ENCODE measurements around the gene ERCC3. TPM values are rescaled to one million over a fixed set of nuclear protein-coding genes. Genes with fewer than 3 reads are reported as not detected.
"Not testable (repeated sequence)": the region's sequence is repeated elsewhere in the genome, so short reads cannot be mapped to it uniquely, and the experiment has no call there.

Gene ERCC3
- total RNA-seq, 1 donor from 2014 or later, result 40.1 TPM

- H3K4me3 ChIP-seq (ENCODE audit: low read depth, low read length), result peak within 1 kb of the TSS; percentile 54
- DNase-seq (ENCODE audit: low read depth), result no peak
- TF ChIP-seq CTCF (conservative IDR thresholded peaks at IDR 0.05; ENCODE audit: low read depth, low read length), result no peak
These were observed 73.7 kb downstream of the ERCC3 start, which contains the start of gene CYP27C1 for GRCh38 chr2:127220102-127220767. CYP27C1 (minus strand) TSS chr2:127220299; CDS start chr2:127220270, 29 bp downstream.

GRCh38 chr2:127219171-127220070, 74.5 kb downstream of the ERCC3 start:
- TF ChIP-seq CTCF (conservative IDR thresholded peaks at IDR 0.05; ENCODE audit: low read depth, low read length), result no peak
- DNase-seq (ENCODE audit: low read depth), result no peak
- peak overlapping the region; percentile 54 for H3K4me3 ChIP-seq (ENCODE audit: low read depth, low read length)

GRCh38 chr2:127218812-127219170, 75.2 kb downstream of the ERCC3 start:
- peak overlapping the region; percentile 54 for H3K4me3 ChIP-seq (ENCODE audit: low read depth, low read length)
- TF ChIP-seq CTCF (conservative IDR thresholded peaks at IDR 0.05; ENCODE audit: low read depth, low read length), result no peak
- no peak for DNase-seq (ENCODE audit: low read depth)

- DNase-seq (ENCODE audit: low read depth), result no peak
- no peak for TF ChIP-seq CTCF (conservative IDR thresholded peaks at IDR 0.05; ENCODE audit: low read depth, low read length)
- H3K4me3 ChIP-seq (ENCODE audit: low read depth, low read length), result no peak overlapping the region
These were observed 76.2 kb downstream of the ERCC3 start for GRCh38 chr2:127217470-127218325.

- no peak for TF ChIP-seq CTCF (conservative IDR thresholded peaks at IDR 0.05; ENCODE audit: low read depth, low read length)
- DNase-seq (ENCODE audit: low read depth), result no peak
- H3K4me3 ChIP-seq (ENCODE audit: low read depth, low read length), result no peak overlapping the region
These were observed 77.4 kb downstream of the ERCC3 start for GRCh38 chr2:127216593-127216992.

- DNase-seq (ENCODE audit: low read depth), result no peak
- no peak overlapping the region for H3K4me3 ChIP-seq (ENCODE audit: low read depth, low read length)
- no peak for TF ChIP-seq CTCF (conservative IDR thresholded peaks at IDR 0.05; ENCODE audit: low read depth, low read length)
These were observed 77.8 kb downstream of the ERCC3 start for GRCh38 chr2:127216095-127216494.

GRCh38 chr2:127214201-127214600, 79.7 kb downstream of the ERCC3 start:
- not testable (repeated sequence) for H3K4me3 ChIP-seq (ENCODE audit: low read depth, low read length); DNase-seq (ENCODE audit: low read depth)

All from epithelial cell of proximal tubule (primary cell).